ENCODE results near the gene TCOF1.

DNA sequence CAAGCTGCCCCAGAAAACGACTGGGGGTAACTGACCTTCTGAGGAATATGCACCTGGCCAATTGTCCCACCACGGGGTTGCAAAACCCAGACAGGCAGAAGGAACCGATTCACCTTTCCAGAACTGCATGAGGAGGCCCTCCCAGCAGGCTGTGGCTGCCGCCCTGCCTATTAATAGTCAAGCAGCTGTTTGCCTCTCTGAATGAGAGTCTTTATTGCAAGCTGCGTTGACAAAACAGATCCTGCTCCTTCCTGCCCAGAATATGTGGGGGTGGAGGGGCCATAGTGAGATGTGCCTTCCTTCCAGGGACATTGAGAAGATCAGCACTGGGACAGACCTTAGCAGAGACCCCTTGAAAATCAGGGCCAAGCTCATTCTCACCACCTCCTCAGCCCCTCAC is 18.3 kb upstream of the TCOF1 start:
- no peak for TF ChIP-seq POLR2A (IDR thresholded peaks at IDR 0.05)
- TF ChIP-seq, protein P1, sequence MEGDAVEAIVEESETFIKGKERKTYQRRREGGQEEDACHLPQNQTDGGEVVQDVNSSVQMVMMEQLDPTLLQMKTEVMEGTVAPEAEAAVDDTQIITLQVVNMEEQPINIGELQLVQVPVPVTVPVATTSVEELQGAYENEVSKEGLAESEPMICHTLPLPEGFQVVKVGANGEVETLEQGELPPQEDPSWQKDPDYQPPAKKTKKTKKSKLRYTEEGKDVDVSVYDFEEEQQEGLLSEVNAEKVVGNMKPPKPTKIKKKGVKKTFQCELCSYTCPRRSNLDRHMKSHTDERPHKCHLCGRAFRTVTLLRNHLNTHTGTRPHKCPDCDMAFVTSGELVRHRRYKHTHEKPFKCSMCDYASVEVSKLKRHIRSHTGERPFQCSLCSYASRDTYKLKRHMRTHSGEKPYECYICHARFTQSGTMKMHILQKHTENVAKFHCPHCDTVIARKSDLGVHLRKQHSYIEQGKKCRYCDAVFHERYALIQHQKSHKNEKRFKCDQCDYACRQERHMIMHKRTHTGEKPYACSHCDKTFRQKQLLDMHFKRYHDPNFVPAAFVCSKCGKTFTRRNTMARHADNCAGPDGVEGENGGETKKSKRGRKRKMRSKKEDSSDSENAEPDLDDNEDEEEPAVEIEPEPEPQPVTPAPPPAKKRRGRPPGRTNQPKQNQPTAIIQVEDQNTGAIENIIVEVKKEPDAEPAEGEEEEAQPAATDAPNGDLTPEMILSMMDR (IDR thresholded peaks at IDR 0.05) = no peak
